ENCODE results near the gene TFPI. TPM values are rescaled to one million over a fixed set of nuclear protein-coding genes. Genes with fewer than 3 reads are reported as not detected.

TFPI gene
- total RNA-seq, 1 experiment from 2014 or later = 29.1 TPM

- intact Hi-C loops (cut with micrococcal nuclease) = no loop called here
- no peak overlapping the region for H3K4me3 ChIP-seq (replicated peaks in 1 of 2; ENCODE audit: low read depth in 1 of 2, low read length in 2 of 2)
- no peak overlapping the region for H3K9ac ChIP-seq (ENCODE audit: low read length)
- H3K36me3 ChIP-seq (ENCODE audit: control insufficient read depth in 1 of 2, insufficient read depth in 2 of 2, low read length in 2 of 2) = no peaks in the 10 kb centered on the region
- no peaks in the 10 kb centered on the region for H3K9me3 ChIP-seq (ENCODE audit: control insufficient read depth in 1 of 2, insufficient read depth in 1 of 2, low read depth in 1 of 2, low read length in 2 of 2)
- no peak for TF ChIP-seq CEBPB (IDR thresholded peaks at IDR 0.05; ENCODE audit: low read depth)
- TF ChIP-seq ATF3 (IDR thresholded peaks at IDR 0.05) = no peak
- no peak for TF ChIP-seq SIN3A (IDR thresholded peaks at IDR 0.05; ENCODE audit: low read depth)
- no peak for TF ChIP-seq YY1 (IDR thresholded peaks at IDR 0.05; ENCODE audit: extremely low read depth, insufficient replicate concordance, low read depth, low read length)
- no peak for TF ChIP-seq ZNF274 (IDR thresholded peaks at IDR 0.05; ENCODE audit: low read depth, low read length)
- no peak for TF ChIP-seq JUND (IDR thresholded peaks at IDR 0.05)
- TF ChIP-seq ELF1 (IDR thresholded peaks at IDR 0.05; ENCODE audit: borderline replicate concordance, low read depth) = no peak
- TF ChIP-seq CTCF (IDR thresholded peaks at IDR 0.05 in 2 of 3, conservative IDR thresholded peaks at IDR 0.05 in 1 of 3; ENCODE audit: borderline replicate concordance in 1 of 3, insufficient read depth in 1 of 3, low read depth in 2 of 3, low read length in 2 of 3) = no peak
- no peak for TF ChIP-seq MAX (IDR thresholded peaks at IDR 0.05)
- TF ChIP-seq POLR2AphosphoS5 (IDR thresholded peaks at IDR 0.05; ENCODE audit: low read depth, low read length) = no peak
- no peak for TF ChIP-seq ZBTB33 (IDR thresholded peaks at IDR 0.05; ENCODE audit: extremely low read depth, insufficient replicate concordance, low read length)
- no peak for TF ChIP-seq TCF7L2 (IDR thresholded peaks at IDR 0.05; ENCODE audit: borderline replicate concordance, extremely low read depth, insufficient read depth, insufficient read length)
- no peak for TF ChIP-seq SRF (IDR thresholded peaks at IDR 0.05; ENCODE audit: low read depth)
- TF ChIP-seq SP1 (IDR thresholded peaks at IDR 0.05; ENCODE audit: low read depth) = no peak
- no peak for TF ChIP-seq EZH2phosphoT487 (IDR thresholded peaks at IDR 0.05; ENCODE audit: borderline replicate concordance)
- TF ChIP-seq FOSL1 (IDR thresholded peaks at IDR 0.05; ENCODE audit: low read depth) = no peak
- no peak for TF ChIP-seq POLR2A (IDR thresholded peaks at IDR 0.05; ENCODE audit: borderline replicate concordance, extremely low read depth, insufficient read depth, insufficient read length)
- no peak for TF ChIP-seq EZH2 (IDR thresholded peaks at IDR 0.05)
- ChIA-PET CTCF (no interaction called here), RAD21 (ENCODE audit: low non-redundant PET in 1 of 2, low total read pairs in 2 of 2, uncharacterized antibody in 2 of 2, unreplicated experiment in 2 of 2) (no interaction called here), POLR2A (no interaction called here)
- no peaks in the 10 kb centered on the region for H3K4me1 ChIP-seq (ENCODE audit: control insufficient read depth in 1 of 2, insufficient read depth in 2 of 2, low read length in 2 of 2)
- no peak for ATAC-seq
- no peak overlapping the region for H3K4me2 ChIP-seq (ENCODE audit: low read length)
- no peaks in the 10 kb centered on the region for H3K9me2 ChIP-seq (ENCODE audit: insufficient read depth)
- H3K27ac ChIP-seq (ENCODE audit: low read depth, low read length) = no peak overlapping the region
- H3K79me2 ChIP-seq (ENCODE audit: insufficient read depth, low read length) = no peaks in the 10 kb centered on the region
- DNase-seq (ENCODE audit: low read depth, low spot score) = no peak
- no peaks in the 10 kb centered on the region for H4K20me1 ChIP-seq (ENCODE audit: insufficient read depth)
- no TSS peak for BruUV-seq (replicated peaks)
- no peaks in the 10 kb centered on the region for H3K27me3 ChIP-seq (ENCODE audit: insufficient read depth, low read length)
- H2AFZ ChIP-seq (ENCODE audit: low read depth, low read length, poor library complexity, severe bottlenecking) = no peak overlapping the region
These were observed 118.5 kb downstream of the TFPI start for GRCh38 chr2:187435756-187436155.

Data from HCT116 (cell line).